Measurements from ENCODE around the gene CCDC57.

CCDC57 gene

DNA sequence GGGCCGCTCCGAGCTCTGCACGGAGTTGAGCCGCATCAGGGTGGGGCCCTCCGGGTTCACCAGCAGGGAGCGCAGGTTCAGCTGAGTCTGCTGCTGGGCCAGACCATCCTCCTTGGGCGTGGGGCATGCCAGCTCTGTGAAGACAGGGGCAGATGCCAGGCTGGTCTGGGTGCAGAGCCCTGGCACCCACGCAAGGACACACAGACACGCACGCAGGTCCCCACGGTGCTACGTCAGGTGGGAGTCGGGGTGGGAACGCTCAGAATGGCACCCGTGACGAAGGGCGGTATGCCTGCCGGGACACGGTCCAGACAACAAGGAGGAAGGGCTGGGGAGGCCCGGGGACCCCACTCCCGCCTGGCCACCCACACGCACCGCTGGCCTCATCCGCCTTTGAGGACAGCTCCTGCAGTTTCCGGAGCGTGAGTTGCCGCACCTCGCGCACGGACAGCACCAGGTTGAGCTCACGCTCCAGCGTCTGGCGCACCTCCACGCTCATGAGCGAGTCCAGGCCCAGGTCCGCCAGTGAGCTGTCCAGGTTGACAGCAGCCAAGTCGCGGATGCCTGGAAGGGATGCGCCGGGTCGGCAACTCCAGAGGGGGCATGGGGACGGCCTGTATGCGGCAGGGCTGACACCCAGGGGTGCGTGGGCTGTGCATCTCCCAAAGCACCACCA lies 131.7 kb downstream of the CCDC57 start:
- no peak for DNase-seq (ENCODE audit: low read depth)

DNA sequence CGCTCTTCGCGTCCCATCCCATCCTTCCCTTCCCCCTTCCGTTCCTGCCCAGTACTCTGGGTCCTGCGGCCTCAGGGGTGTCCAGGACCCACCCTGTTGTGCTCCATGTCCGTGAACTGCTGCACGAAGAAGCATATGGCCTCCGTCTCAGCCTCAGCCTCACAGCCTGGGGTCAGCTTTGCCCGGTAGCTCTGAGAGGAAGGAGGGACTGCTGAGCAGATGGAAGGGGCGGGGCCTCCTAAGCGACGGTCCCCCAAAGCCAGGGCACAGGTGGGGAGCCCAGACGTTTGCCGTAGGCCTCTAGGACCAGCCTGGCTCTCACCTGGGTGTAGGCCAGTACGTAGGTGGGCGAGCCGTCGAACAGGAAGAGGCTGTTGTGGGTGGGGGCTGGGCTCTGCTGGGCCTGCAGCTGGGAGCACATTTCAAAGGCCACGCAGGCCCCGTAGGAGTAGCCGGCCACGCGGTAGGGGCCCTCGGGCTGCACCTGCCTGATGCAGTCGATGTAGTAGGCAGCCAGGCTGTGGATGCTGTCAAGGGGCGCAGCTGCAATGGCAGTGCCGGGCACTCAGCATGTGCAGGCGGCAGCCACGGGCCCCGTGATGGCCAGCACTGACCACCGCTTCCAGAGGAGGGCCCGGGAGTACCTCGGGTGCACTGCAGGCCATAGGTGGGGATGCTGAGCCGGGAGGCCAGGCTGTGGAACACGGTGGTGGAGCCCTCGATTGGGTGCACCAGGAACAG lies 132.4 kb downstream of the CCDC57 start:
- DNase-seq (ENCODE audit: low read depth), result no peak

DNA sequence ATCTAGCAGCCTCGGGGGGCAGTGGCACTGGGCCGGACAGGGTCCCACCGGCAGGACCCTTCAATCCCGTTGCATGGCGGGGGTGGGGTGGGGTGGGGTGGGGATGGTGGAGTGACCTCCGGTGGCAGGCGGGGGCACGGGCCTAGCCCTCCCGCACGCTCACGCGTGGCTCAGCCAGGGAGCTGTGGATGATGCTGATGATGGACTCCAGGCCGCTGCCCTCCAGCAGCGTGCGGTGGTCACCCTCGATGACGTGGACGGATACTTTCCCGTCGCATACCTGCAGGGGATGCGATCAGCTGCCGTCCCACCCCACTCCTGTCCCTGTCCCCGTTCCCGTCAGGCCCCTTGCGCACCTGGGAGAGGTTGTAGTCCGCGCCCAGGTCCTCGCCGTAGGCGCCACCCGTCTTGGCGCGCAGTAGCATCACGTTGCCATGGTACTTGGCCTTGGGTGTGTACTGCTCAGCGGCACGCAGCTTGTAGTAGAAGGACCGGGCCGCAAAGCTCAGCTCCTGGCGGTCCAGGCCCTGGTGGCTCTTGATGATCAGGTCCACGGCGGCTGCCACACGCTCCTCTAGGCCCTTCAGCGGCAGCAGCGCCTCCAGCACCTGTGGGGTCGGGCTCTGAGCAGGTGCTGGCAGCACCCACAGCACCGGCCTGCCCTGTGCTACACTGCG lies 133.5 kb downstream of the CCDC57 start:
- DNase-seq (ENCODE audit: low read depth), result no peak

DNA sequence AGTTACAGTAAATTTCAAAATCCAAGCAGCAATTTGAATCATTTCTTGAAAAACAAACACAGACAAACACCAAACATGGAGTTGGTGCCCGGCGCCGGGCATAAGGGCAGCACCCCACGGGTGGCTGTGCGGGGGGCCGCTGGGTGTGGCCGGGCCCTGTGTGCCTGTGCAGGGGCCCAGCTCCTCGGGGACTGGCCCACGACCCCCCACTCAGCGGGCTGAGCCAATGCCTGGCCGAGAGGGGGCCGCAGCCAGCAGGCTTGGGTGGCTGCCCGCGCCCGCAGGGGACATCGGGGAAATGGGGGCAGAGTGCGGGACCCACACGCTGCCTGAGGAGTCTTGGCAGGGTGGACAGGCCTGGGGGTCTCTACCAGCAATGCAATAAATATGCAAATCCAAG lies 134.2 kb downstream of the CCDC57 start:
- DNase-seq (ENCODE audit: low read depth), result no peak

DNA sequence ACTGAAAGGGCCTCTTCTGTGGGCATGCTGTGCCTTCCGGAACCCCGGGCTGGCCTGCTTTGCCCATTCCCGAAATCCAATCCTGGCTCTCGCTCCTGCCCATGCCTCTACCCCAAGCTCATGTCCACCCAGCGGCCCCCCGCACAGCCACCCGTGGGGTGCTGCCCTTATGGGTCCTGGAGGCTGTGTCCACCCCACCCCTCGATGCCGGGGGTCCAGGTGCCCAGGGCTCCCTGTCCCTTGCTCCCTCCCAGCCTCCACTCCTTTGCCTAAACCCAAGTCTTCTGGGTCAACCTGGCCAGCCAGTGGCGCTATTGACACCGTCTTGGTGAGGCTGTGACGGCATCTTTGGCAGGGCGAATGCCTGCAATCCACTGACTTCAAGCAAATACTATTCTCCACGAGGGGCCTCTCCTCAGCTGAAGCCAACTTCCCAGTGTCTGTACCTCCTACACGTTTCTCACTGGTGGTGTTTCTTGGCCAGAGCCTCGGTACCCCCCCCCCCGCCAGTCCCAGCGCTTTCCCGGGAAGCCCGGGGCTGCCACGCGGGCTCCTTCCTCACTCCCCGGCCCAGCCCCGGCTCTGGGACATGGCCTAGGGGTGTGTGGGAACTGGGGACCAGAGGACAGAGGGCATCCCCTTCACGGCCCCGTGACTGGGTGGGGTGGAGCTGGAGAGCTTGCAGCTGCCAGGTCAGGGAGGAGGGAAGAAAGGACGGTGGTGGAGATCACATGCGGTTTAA lies 134.9 kb downstream of the CCDC57 start:
- DNase-seq (ENCODE audit: low read depth), result no peak

DNA sequence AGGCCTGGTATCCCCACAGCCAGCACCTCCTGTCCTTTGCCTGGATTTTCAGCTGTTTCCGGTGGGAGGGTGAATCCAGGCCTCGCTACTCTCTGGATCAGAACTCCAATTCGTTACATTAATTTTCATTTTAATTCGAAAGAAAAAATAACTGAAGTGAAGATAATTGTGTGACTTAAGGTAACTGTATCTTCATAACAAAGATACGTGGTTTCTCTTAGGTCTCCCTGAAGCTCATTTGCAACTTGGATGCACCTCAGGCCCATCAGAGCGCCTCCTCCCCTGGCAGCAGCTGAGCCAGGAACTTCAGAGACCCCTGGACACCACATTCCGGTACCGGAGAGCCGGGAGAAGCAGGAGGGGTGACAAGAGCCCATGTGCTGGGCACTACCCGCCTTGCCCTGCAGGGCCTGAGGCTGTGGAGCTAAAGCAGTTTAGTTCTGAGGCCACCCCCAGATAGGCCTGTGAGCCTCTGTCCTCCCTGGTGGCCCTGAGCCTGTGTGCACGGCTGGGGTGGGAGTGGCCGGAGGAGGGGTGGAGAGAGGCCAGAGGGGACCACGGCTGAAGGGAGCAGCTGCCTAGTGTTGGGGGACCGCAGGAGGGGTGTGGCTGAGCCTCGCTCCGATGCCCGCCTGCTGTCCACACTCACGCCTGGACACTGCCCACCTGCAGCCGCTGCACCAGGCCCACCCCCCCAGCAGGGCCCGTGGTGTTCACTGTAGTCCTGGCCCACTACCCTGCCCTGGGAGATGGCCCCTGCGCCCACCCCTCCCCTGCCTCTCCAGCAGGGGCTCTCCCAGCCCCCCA lies 135.7 kb downstream of the CCDC57 start:
- no peak for DNase-seq (ENCODE audit: low read depth)

DNA sequence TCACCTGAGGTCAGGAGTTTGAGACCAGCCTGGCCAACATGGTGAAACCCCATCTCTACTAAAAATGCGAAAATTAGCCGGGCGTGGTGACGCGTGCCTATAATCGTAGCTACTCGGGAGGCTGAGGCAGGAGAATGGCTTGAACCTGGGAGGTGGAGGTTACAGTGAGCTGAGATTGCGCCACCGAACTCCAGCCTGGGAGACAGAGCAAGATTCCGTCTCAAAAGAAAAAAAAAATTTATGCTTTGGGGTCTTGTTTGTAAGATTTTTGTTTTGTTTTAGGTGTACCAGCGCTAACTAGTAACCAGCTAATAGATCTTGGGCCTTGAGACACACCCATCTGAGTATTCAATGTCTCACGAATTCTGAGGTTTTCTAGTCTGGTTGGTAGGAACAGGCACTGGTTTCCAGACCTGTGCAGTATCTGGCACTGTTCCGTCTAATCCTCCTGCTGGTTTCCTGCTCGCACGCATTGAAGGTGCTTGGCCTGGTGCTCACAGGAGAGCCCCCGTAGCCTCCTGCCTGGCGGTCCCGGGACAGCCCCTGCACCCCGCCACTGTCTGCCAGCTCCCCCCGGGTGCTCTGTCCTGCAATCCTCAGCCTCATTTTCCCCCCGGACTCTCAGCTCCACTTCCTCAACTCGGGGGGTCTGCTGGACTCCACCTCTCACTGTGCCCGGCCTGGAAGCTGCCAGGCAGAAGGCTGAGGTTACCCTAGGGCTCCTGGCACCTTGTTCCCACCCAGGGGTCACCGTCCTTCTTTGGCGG lies 136.4 kb downstream of the CCDC57 start:
- DNase-seq (ENCODE audit: low read depth), result no peak

DNA sequence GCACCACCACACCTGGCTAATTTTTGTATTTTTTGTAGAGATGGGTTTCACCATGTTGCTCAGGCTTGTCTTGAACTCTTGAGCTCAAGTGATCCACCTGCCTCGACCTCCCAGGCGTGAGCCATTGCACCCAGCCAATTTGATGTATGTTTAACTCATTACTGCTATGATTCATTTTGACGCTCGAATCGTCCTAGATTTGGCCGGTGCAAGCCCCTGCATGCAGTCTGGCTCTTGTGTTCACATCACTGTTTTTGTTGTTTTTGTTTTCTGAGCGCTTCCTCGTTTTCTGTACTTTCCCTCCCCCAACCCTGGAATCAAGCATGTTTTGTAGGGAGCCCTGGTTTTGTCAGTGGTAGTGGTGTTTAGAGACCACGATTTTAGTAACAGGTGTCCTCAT lies 139.2 kb downstream of the CCDC57 start:
- no peak for DNase-seq (ENCODE audit: low read depth)

DNA sequence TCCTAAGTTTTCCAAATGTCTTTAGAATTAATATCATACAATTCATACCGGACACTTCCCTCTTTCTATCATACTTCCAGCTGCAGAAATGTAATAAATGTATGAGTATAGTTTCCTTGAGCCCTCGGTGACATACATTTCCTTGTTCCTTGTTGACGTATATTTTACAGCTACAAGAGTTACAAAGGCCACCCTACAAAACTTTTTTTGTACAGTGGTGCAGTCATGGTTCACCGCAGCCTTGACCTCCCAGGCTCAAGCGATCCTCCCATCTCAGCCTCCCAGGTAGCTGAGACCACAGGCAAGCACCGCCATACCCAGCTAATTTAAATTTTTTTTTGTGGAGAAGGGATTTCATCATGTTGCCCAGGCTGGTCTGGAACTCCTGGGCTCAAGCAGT lies 139.8 kb downstream of the CCDC57 start:
- DNase-seq (ENCODE audit: low read depth), result no peak

DNA sequence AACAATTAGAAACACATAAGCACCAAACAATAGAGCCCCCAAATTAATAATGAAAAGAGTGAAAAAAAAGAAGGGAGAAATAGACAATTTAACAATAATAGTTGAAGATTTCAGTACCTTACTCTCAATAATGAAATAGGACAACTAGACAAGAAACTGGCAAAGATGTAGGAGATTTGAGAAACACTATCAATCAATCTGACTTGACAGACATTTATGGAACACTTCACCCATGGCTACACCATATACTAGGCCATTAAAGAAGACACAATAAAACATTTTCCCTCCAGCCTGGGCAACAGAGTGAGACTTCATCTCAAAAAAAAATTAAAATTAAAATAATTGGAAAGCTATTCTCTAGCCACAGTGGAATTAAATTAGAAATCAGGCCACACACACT lies 142.0 kb downstream of the CCDC57 start:
- DNase-seq (ENCODE audit: low read depth), result no peak

DNA sequence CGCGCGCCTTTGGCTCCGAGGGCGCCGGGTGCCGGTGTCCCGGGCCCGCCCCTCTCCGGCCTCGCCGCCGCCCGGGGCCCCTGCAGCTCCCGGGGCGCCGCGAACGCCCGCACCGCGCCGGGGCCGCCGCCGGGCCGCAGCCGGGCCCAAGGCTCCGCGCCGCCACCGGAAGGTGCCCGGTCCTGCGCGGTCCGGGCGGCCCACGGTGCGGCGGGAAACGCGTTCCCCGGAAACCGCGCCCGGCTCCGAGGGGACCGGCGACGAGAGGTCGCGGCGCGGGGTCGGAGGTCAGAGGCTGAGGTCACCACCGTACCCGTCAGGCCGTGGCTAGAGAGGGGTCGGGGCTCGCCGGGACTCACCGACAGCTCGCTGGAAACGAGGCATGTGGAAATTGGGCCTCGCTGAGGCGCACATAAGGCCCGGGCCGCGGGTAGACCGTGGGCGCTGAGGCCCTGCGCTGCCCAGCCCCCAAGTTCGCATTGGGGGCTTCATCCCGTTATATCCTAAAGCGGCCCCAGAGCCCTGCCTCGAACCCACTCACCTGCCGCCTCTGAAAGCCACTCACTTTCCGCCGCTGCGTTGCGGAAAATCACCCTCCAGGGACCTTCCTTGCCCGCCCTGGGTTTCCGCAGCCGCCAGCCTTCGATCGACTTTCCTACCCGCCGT lies 146.9 kb downstream of the CCDC57 start, which contains the start of gene DUS1L:
DUS1L (minus strand) TSS at position 167 of the 666 bp plus-strand sequence. CDS start 745 bp downstream, outside the sequence.
- no peak for DNase-seq (ENCODE audit: low read depth)

DNA sequence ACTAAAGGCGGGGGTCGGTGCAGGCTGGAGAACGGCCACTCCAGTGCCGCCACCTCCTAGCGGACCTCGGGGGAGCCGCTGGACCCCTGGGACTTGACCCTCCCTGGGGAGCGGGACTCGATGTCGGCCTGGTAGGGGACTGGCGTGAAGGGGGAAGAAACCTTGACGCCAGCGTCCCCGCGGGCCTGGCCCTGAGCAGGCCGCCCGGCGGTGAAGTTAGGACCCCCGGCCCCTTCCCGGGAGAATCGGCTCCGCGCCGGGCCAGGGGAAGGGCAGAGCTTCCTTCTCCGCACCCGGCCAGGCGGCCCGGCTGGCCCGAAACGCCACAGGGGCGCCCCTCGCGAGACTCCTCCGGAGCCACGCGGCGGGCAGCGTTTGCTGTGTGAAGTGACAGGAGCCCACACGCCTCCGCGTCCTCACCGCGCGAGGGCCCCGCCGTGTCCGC lies 147.4 kb downstream of the CCDC57 start:
- DNase-seq (ENCODE audit: low read depth), result no peak

DNA sequence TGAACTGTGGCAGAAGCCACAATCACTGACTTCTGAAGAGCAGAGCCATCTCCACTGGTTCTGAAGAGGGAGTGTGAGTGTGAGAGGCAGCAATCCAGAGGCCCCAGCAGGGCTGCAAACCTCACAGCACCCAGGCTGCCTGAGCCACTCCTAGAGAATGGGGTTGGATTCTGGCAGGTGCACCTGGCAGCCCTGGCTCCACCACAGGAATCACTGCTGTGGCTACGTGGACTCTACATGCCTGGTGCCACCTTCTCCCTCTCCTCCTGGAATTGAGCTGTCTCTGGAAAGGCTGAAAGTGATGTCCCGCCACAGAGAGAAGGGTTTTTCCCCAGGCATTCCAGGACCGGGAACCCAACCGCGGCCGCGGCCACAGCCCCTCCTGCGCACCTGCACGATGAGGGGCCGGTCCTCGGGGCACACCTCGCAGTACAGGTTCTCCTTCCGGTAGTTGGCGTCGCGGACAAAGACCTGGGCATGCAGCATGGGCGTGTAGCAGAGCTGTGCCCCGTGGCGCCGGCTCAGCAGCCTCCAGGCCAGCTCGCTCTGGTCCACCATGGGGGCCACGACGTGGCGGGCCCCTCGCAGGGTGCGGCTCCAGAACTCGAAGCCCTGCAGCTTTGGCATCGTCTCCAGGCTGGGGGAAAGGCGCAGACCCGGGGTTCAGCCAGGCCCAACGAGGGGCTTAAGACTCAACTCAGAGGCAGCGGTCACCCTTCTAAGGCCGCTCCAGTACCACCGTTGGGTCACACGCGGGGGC lies 148.0 kb downstream of the CCDC57 start:
- no peak for DNase-seq (ENCODE audit: low read depth)

DNA sequence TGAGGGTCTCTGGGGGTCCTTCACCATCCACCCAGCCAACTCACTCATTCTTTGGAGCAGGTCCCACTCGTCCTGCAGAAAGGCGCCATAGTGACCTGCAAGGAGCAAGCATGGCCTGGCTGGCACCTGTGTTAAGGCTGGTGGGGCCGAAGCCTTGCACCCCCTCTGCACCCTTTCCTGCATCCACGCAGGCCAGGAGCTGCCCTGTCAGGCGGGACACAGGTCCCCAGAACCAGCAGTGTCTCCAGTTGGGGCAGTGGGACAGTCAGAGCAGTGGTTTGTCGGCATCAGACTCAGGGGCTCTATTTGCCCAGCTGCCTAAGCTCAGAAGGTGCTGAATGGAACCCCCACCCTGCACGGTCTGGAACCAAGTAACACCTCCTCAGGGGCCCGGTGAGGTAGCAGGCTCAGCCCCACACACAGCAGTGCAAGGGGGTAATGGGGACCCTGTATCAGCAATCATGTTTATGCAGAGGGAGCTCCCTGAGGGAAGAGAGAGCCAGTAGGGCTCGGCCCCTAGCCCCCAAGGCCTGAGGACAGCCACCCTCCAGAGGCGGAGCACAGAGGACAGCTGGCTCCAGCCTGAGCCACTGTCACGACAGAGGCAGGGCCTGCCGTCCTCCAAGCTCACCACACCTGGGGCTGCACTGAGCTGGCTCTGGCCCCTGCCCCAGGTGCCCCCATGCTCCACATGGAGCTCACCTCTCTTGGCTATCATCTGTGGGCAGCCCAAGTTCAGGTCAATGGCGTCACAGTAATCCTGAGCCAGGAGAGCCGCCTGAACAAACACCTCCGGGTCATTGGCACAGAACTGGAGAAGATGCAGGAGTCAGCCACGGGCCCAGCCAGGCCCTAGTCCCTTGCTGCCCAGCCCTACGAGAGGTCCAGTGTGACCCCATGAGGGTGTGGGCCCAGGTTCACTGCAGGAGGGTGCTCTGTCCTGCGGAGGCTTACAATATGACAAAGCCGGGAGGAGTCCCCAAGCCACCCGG lies 148.9 kb downstream of the CCDC57 start:
- no peak for DNase-seq (ENCODE audit: low read depth)

DNA sequence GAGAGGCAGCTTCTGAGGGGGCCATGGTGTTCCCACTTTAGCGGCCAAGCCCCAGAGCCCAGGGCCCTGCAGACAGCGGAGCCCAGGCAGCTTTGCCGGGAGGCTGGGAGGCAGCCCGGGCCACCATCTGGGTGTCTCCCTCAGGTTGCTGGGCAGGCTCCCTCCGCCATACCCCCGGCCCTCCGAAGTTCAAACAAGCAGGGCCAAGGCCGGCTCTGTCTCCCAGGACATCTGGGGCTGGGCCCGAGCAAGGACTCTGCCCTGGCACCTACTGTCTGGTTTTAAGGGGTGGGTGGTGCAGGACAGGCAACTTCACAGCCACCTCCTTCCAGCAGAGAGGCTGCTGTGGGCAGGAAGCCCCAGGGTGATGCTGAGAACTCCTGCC lies 149.7 kb downstream of the CCDC57 start:
- DNase-seq (ENCODE audit: low read depth), result no peak

DNA sequence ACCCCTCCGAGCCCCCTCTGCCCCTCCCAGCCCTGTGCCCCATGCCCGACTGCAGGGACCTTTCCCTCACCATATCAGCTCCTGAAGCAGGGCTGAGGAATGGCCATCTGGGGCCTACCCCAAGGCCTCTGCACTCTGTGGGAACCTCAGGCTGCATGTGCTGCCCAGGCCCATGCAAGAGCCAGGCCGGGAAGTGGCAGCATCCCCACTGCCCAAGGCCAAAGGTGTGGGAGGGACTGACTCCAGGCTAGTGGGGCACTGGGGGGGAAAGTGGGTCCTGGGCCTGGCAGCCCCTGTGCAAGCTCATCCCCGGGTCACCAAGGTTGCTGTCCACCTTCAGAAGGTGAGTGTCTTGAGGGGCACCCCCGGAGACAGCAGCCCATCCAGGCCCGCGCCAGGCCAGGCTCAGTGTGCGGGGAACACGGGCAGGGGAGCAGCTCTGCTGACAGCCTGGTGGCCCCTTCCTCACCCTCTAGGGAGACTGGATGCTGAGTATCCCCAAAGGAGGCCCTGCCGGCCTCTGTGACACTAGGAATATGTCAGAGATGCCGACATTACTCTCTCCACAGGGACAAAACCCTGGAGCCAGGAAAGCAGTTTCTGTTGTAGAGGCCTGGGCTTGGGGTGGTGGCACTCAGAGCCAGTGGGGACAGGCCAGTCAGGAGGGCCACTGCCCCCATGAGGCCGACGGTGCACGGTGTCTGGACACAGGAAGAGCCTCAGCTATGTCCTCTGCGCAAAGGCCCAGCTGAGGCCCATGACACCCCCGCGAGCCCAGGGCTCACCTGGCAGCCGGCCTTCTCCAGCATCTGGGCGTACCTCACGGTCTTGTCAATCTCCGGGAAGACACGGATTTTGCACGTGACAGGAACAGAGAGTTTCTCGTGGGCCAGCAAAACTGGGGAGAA lies 150.3 kb downstream of the CCDC57 start:
- no peak for DNase-seq (ENCODE audit: low read depth)
